Gastroesophageal sphincter (tissue), 4 donors: ENCODE results near the gene TMEM198. TPM values are rescaled to one million over a fixed set of nuclear protein-coding genes. Genes with fewer than 3 reads are reported as not detected.

Experiments used
- ATAC-seq: fragments of 150-250 bp; one replicate; pipeline ENCODE4 v1.9.1; 2016; ENCODE audit warnings: mild to moderate bottlenecking, moderate library complexity
- H3K27ac ChIP-seq, 4 donors: fragments of 200-600 bp; sonication (generic) in 3 of 4; 1 replicate in 3 of 4; 2 replicates in 1 of 4; pipeline ENCODE4 v1.5.1; 2016 to 2019
- H3K27me3 ChIP-seq: fragments of 200-600 bp; sonication (generic); one replicate; pipeline ENCODE4 v1.5.1; 2019
- H3K36me3 ChIP-seq, 2 donors: fragments of 200-600 bp; sonication (generic); one replicate each; pipeline ENCODE4 v1.5.1; 2019; ENCODE audit warnings: control low read depth in 1 of 2
- H3K4me1 ChIP-seq, 3 donors: fragments of 200-600 bp; sonication (generic); 1 replicate in 2 of 3; 2 replicates in 1 of 3; pipeline ENCODE4 v1.5.1; 2016 to 2019; ENCODE audit warnings: control low read depth in 2 of 3
- H3K4me3 ChIP-seq, 2 donors: fragments of 200-600 bp; sonication (generic); one replicate each; pipeline ENCODE4 v1.5.1; 2019; ENCODE audit warnings: mild to moderate bottlenecking in 1 of 2, moderate library complexity in 1 of 2
- H3K9me3 ChIP-seq, 3 donors: fragments of 200-600 bp; sonication (generic); one replicate each; pipeline ENCODE4 v1.5.1; 2017 to 2019; ENCODE audit warnings: control low read depth in 2 of 3
- CTCF ChIP-seq, 4 experiments: fragments of 200-600 bp in 2 of 4; fragments of 450-650 bp in 2 of 4; sonication (generic) in 1 of 4; IDR thresholded peaks; one replicate each; pipeline ENCODE4 v1.5.1; 2017 to 2019; ENCODE audit warnings: antibody characterized with exemption in 4 of 4, mild to moderate bottlenecking in 2 of 4, moderate library complexity in 2 of 4
- EP300 ChIP-seq: sonication (generic); formaldehyde crosslinking; IDR thresholded peaks from one replicate; pipeline ENCODE4 v1.6.1; 2017; ENCODE audit warnings: antibody characterized with exemption, mild to moderate bottlenecking
- POLR2A ChIP-seq, 2 donors: fragments of 450-650 bp; IDR thresholded peaks; one replicate each; pipeline ENCODE4 v1.6.1; 2017; ENCODE audit warnings: antibody characterized with exemption in 2 of 2, mild to moderate bottlenecking in 2 of 2, moderate library complexity in 1 of 2
- POLR2AphosphoS5 ChIP-seq: sonication (generic); formaldehyde crosslinking; IDR thresholded peaks from one replicate; pipeline ENCODE4 v1.6.1; 2017; ENCODE audit warnings: antibody characterized with exemption
- WGBS, 2 donors: methylation state at CpG; one replicate each; pipeline ENCODE4 v1.1.5; 2018; ENCODE audit warnings: low coverage in 1 of 2; 5-methylcytosine and 5-hydroxymethylcytosine counted together
- total RNA-seq, 4 donors: library from RNA; depleted of rRNA; stranded (reverse); fragments of >200 nt; gene quantifications; one replicate each; pipeline ENCODE4 v1.1.0, GENCODE V29; 2016

TMEM198 gene
- total RNA-seq, 4 donors from 2014 or later, result 1.6 to 9.5 (median 4.1) TPM

GRCh38 chr2:219496825-219497494 lies 46.9 kb upstream of the TMEM198 start:
- Histone ChIP-seq H3K27ac (peak overlapping the region; percentile 86 to 99 (median 98)), H3K27me3 (peaks cover 10% of the 10 kb centered on the region), H3K36me3 (peaks cover 0 to 27% of the 10 kb centered on the region in 2 donors), H3K9me3 (no peaks in the 10 kb centered on the region), H3K4me3 (peak overlapping the region in 1 of 2 donors; percentile 69), H3K4me1 (peaks cover 0 to 67% (median 23%) of the 10 kb centered on the region in 3 donors)
- TF ChIP-seq POLR2A (IDR thresholded peaks at IDR 0.05) (peak; percentile 5 to 13), POLR2AphosphoS5 (peak; percentile 11), CTCF (IDR thresholded peaks at IDR 0.05) (peak in 1 of 4 experiments; percentile 27), EP300 (no peak)
- 34 to 40% methylated on average over 1 to 6 of the region's 61 CpGs for WGBS, 2 donors
- no peak for ATAC-seq

- Histone ChIP-seq H3K4me1 (peaks cover 0 to 67% (median 23%) of the 10 kb centered on the region in 3 donors), H3K27me3 (peaks cover 10% of the 10 kb centered on the region), H3K4me3 (peak overlapping the region; percentile 59 to 69), H3K9me3 (no peaks in the 10 kb centered on the region), H3K36me3 (peaks cover 0 to 27% of the 10 kb centered on the region in 2 donors), H3K27ac (peak overlapping the region; percentile 86 to 99 (median 98))
- 19% methylated on average over 3 of the region's 59 CpGs; no CpG with 5 or more reads in 1 of the 2 donors for WGBS, 2 donors
- TF ChIP-seq EP300, result no peak
- peak; percentile 79 to 80 for TF ChIP-seq POLR2A (IDR thresholded peaks at IDR 0.05)
- no peak for TF ChIP-seq CTCF (IDR thresholded peaks at IDR 0.05)
- peak; percentile 95 for TF ChIP-seq POLR2AphosphoS5
- peak; percentile 81 for ATAC-seq
These were observed 46.1 kb upstream of the TMEM198 start for GRCh38 chr2:219497495-219498279.

- Histone ChIP-seq H3K4me3 (peak within 1 kb of the TSS; percentile 59 to 69), H3K27ac (peak within 1 kb of the TSS; percentile 86 to 99 (median 98)), H3K4me1 (peaks cover 0 to 67% (median 23%) of the 10 kb centered on the region in 3 donors), H3K9me3 (no peaks in the 10 kb centered on the region), H3K27me3 (peaks cover 10% of the 10 kb centered on the region), H3K36me3 (peaks cover 0 to 27% of the 10 kb centered on the region in 2 donors)
- TF ChIP-seq POLR2A (IDR thresholded peaks at IDR 0.05) (peak; percentile 31 to 39), EP300 (no peak), CTCF (IDR thresholded peaks at IDR 0.05) (no peak), POLR2AphosphoS5 (peak; percentile 85)
- 0% methylated on average over 13 of the region's 49 CpGs for WGBS, 2 donors
- ATAC-seq, result peak; percentile 90
These were observed 45.4 kb upstream of the TMEM198 start, which contains the start of gene GMPPA for GRCh38 chr2:219498280-219499057. GMPPA (plus strand) TSS chr2:219498891; CDS start chr2:219499976, 1,085 bp downstream.

GRCh38 chr2:219499058-219499307 lies 44.8 kb upstream of the TMEM198 start:
- peak overlapping the region; percentile 86 to 99 (median 98) for H3K27ac ChIP-seq

More at GRCh38 chr2:219499058-219499307, 44.8 kb upstream of the TMEM198 start:
- Histone ChIP-seq H3K4me3 (peak overlapping the region; percentile 59 to 69), H3K36me3 (peaks cover 0 to 27% of the 10 kb centered on the region in 2 donors), H3K9me3 (no peaks in the 10 kb centered on the region), H3K27me3 (peaks cover 10% of the 10 kb centered on the region), H3K4me1 (peaks cover 0 to 64% (median 23%) of the 10 kb centered on the region in 3 donors)
- no peak for ATAC-seq
- 0% methylated on average over 3 of the region's 3 CpGs; no CpG with 5 or more reads in 1 of the 2 donors for WGBS, 2 donors
- TF ChIP-seq POLR2A (IDR thresholded peaks at IDR 0.05) (no peak), EP300 (no peak), POLR2AphosphoS5 (no peak), CTCF (IDR thresholded peaks at IDR 0.05) (no peak)
